Astrocyte (in vitro differentiated cells and primary cell): Measurements from ENCODE around the gene MRPL41. TPM values are rescaled to one million over a fixed set of nuclear protein-coding genes. Genes with fewer than 3 reads are reported as not detected.
A peak's percentile ranks its signal among the peaks of the same experiment; 100 is the strongest.
"Not testable (repeated sequence)": the region's sequence is repeated elsewhere in the genome, so short reads cannot be mapped to it uniquely, and the experiment has no call there.

Source experiments
- DNase-seq: peaks from one replicate; pipeline ENCODE4 v3.0.0-alpha.2; 2010; ENCODE audit warnings: low read depth
- FAIRE-seq: peaks from 2 replicates; lab custom pipeline; 2011; peaks lifted over from hg19 to GRCh38; lab: Jason Lieb, UNC
- H2AFZ ChIP-seq: 2 replicates; pipeline ENCODE4 v1.6.0; 2012; ENCODE audit warnings: low read depth, low read length, inconsistent platforms
- H3K27ac ChIP-seq: 2 replicates; pipeline ENCODE4 v1.5.1; 2011; ENCODE audit warnings: low read depth, low read length, inconsistent platforms
- H3K27me3 ChIP-seq: 2 replicates; pipeline ENCODE4 v1.6.0; 2011; ENCODE audit warnings: low read length, inconsistent platforms; ENCODE audit not compliant: insufficient read depth
- H3K36me3 ChIP-seq: 2 replicates; pipeline ENCODE4 v1.5.1; 2011; ENCODE audit warnings: low read length, inconsistent platforms; ENCODE audit not compliant: insufficient read depth
- H3K4me1 ChIP-seq: 2 replicates; pipeline ENCODE4 v1.5.1; 2011; ENCODE audit warnings: low read length, inconsistent platforms; ENCODE audit not compliant: insufficient read depth
- H3K4me2 ChIP-seq: 2 replicates; pipeline ENCODE4 v1.6.0; 2012; ENCODE audit warnings: low read length, inconsistent platforms
- H3K4me3 ChIP-seq: 2 replicates; pipeline ENCODE4 v1.5.1; 2011; ENCODE audit warnings: low read depth, mild to moderate bottlenecking, low read length, inconsistent platforms; ENCODE audit not compliant: insufficient read depth
- H3K79me2 ChIP-seq: 2 replicates; pipeline ENCODE4 v1.6.0; 2012; ENCODE audit warnings: mild to moderate bottlenecking, low read length, inconsistent platforms; ENCODE audit not compliant: insufficient read depth
- H3K9ac ChIP-seq: 2 replicates; pipeline ENCODE4 v1.6.0; 2012; ENCODE audit warnings: mild to moderate bottlenecking, low read length, inconsistent platforms
- H3K9me3 ChIP-seq: 2 replicates; pipeline ENCODE4 v1.5.1; 2012; ENCODE audit warnings: low read depth, mild to moderate bottlenecking, low read length, inconsistent platforms; ENCODE audit not compliant: insufficient read depth
- H4K20me1 ChIP-seq: 2 replicates; pipeline ENCODE4 v1.6.0; 2012; ENCODE audit warnings: low read length, inconsistent platforms; ENCODE audit not compliant: insufficient read depth
- H3K27ac Mint-ChIP-seq: one replicate; pipeline ENCODE4 v1.8.0; 2021; ENCODE audit warnings: mild to moderate bottlenecking, mixed read lengths; ENCODE audit not compliant: unreplicated experiment
- H3K27me3 Mint-ChIP-seq: one replicate; pipeline ENCODE4 v1.8.0; 2021; ENCODE audit warnings: low read depth, mixed read lengths; ENCODE audit not compliant: unreplicated experiment
- H3K36me3 Mint-ChIP-seq: one replicate; pipeline ENCODE4 v1.8.0; 2021; ENCODE audit warnings: low read depth, mixed read lengths; ENCODE audit not compliant: unreplicated experiment
- H3K4me1 Mint-ChIP-seq: one replicate; pipeline ENCODE4 v1.8.0; 2021; ENCODE audit warnings: low read depth, mixed read lengths; ENCODE audit not compliant: unreplicated experiment
- H3K4me3 Mint-ChIP-seq: one replicate; pipeline ENCODE4 v1.8.0; 2021; ENCODE audit warnings: mild to moderate bottlenecking, moderate library complexity, mixed read lengths; ENCODE audit not compliant: unreplicated experiment
- H3K9me3 Mint-ChIP-seq: one replicate; pipeline ENCODE4 v1.8.0; 2021; ENCODE audit warnings: mild to moderate bottlenecking, mixed read lengths; ENCODE audit not compliant: unreplicated experiment
- EZH2 ChIP-seq: IDR thresholded peaks from 2 replicates; pipeline ENCODE4 v1.6.1; 2012; ENCODE audit warnings: mild to moderate bottlenecking, low read length, inconsistent platforms; ENCODE audit not compliant: insufficient read depth
- total RNA-seq: library from RNA; stranded (reverse); gene quantifications from 2 replicates; pipeline ENCODE4 v1.2.1, GENCODE V29; 2021
- TF ChIP-seq, protein P1 (sequence below): IDR thresholded peaks from 2 replicates; pipeline ENCODE4 v1.5.1; 2011; ENCODE audit warnings: low read depth, mild to moderate bottlenecking, inconsistent platforms, low read length, moderate library complexity; ENCODE audit not compliant: insufficient read depth

Gene MRPL41
- total RNA-seq, 1 donor from 2014 or later: 58.6 TPM

DNA sequence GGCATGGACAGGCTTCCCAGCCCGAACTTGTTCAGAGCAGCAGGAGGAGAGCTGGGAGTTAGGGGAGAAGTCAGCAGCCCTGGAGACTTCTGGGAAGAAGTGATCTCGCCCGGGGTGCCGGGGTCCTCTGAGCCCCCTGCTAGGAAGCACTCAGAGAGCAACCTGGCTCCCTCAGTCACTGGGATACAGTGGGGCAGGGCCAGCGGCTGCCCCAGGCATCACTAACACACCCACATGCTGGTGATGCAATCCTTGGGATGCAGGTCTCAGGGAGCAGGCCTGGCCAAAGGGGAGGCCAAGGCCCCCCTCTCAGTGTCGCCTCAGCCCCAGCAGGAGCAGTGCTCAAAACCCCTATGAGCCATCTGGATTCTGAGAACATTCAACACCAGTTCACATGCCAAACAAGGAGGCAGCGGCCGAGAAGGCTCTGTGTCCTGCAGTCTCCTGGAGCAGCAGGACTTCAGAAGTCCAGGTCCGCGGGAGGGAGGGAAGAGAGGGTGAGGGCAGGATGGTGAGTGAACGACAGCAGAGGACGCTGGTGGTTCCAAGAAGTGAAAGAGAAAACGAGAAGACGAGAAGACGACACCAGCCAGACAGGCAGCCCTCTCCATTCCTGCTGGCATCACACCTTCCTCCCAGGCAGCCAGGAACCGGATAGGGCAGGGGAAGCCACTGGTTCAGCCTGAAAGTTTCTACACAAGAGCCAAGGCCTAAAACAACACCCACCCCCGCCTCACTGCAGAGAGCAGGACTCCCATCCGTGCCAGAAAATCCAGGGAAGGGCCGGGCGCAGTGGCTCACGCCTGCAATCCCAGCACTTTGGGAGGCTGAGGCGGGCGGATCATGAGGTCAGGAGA is 3.8 kb upstream of the MRPL41 start:
- Histone ChIP-seq H3K9me3 (no peaks in the 10 kb centered on the region), H3K27me3 (no peaks in the 10 kb centered on the region), H3K4me1 (peaks cover 12% of the 10 kb centered on the region), H3K4me2 (no peak overlapping the region), H3K4me3 (no peak overlapping the region), H3K36me3 (no peaks in the 10 kb centered on the region), H3K9ac (no peak overlapping the region), H2AFZ (no peak overlapping the region), H3K27ac (no peak overlapping the region), H4K20me1 (peaks cover 8% of the 10 kb centered on the region), H3K79me2 (peaks cover 9% of the 10 kb centered on the region)
- H3K27me3 Mint-ChIP-seq: no peaks in the 10 kb centered on the region
- peaks cover 10% of the 10 kb centered on the region for H3K4me1 Mint-ChIP-seq
- H3K9me3 Mint-ChIP-seq: no peaks in the 10 kb centered on the region
- DNase-seq: no peak
- no peak overlapping the region for H3K27ac Mint-ChIP-seq
- TF ChIP-seq, protein P1, sequence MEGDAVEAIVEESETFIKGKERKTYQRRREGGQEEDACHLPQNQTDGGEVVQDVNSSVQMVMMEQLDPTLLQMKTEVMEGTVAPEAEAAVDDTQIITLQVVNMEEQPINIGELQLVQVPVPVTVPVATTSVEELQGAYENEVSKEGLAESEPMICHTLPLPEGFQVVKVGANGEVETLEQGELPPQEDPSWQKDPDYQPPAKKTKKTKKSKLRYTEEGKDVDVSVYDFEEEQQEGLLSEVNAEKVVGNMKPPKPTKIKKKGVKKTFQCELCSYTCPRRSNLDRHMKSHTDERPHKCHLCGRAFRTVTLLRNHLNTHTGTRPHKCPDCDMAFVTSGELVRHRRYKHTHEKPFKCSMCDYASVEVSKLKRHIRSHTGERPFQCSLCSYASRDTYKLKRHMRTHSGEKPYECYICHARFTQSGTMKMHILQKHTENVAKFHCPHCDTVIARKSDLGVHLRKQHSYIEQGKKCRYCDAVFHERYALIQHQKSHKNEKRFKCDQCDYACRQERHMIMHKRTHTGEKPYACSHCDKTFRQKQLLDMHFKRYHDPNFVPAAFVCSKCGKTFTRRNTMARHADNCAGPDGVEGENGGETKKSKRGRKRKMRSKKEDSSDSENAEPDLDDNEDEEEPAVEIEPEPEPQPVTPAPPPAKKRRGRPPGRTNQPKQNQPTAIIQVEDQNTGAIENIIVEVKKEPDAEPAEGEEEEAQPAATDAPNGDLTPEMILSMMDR: no peak
- TF ChIP-seq EZH2: no peak
- FAIRE-seq: no peak
- H3K4me3 Mint-ChIP-seq: no peak overlapping the region
- H3K36me3 Mint-ChIP-seq: peaks cover 8% of the 10 kb centered on the region

DNA sequence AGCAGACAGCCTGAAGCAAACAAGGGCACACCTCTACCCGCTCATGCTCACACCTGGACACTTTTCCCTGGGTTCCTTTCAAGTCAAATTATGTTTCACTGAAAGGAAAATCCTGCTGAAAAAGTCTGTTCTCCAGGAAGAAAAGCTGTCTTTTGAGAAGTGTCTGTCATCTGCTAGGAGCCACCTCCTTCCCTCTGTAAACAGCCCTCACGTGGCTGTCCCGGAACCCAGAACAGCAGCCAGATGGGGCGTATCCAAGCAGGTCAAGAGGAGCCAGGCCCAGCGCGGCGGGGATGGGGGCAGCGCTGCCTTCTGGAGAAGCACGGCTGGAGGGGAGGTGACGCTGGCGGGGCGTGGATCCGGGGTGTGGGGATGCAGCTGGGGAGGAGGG is 1.5 kb upstream of the MRPL41 start, which contains the start of gene PNPLA7:
Gene PNPLA7 (minus strand): TSS at position 172 of the 391 bp plus-strand sequence. CDS start 205 bp downstream, outside the sequence.
- peaks cover 14% of the 10 kb centered on the region for H3K79me2 ChIP-seq
- Mint-ChIP-seq H3K27ac (peak within 1 kb of the TSS; percentile 91), H3K4me3 (peak within 1 kb of the TSS; percentile 87), H3K9me3 (no peaks in the 10 kb centered on the region), H3K36me3 (peaks cover 14% of the 10 kb centered on the region), H3K4me1 (peaks cover 3% of the 10 kb centered on the region), H3K27me3 (no peaks in the 10 kb centered on the region)
- H3K27ac ChIP-seq: peak within 1 kb of the TSS; percentile 47
- H3K36me3 ChIP-seq: peaks cover 4% of the 10 kb centered on the region
- H3K9me3 ChIP-seq: no peaks in the 10 kb centered on the region
- H3K4me1 ChIP-seq: peaks cover 7% of the 10 kb centered on the region
- peak within 1 kb of the TSS; percentile 92 for H3K4me2 ChIP-seq
- DNase-seq (peak; percentile 35), FAIRE-seq (no peak)
- peaks cover 16% of the 10 kb centered on the region for H4K20me1 ChIP-seq
- H2AFZ ChIP-seq: peak within 1 kb of the TSS; percentile 81
- TF ChIP-seq, protein P1: no peak
- H3K27me3 ChIP-seq: no peaks in the 10 kb centered on the region
- H3K4me3 ChIP-seq: peak within 1 kb of the TSS; percentile 64
- peak within 1 kb of the TSS; percentile 78 for H3K9ac ChIP-seq

GRCh38 chr9:137550958-137551263 is 768 bp upstream of the MRPL41 start:
- Histone ChIP-seq H3K27ac (peak overlapping the region; percentile 47), H3K79me2 (peaks cover 14% of the 10 kb centered on the region), H3K4me1 (peaks cover 11% of the 10 kb centered on the region), H3K9ac (peak overlapping the region; percentile 78), H3K4me3 (peak overlapping the region; percentile 64), H3K4me2 (peak overlapping the region; percentile 92), H4K20me1 (peaks cover 23% of the 10 kb centered on the region), H2AFZ (peak overlapping the region; percentile 81)
- not testable (repeated sequence) for H3K4me1 Mint-ChIP-seq, H3K9me3 Mint-ChIP-seq, H3K27me3 Mint-ChIP-seq, H3K4me3 Mint-ChIP-seq, H3K27me3 ChIP-seq, FAIRE-seq, H3K36me3 ChIP-seq, DNase-seq, H3K9me3 ChIP-seq, H3K27ac Mint-ChIP-seq
- peaks cover 16% of the 10 kb centered on the region for H3K36me3 Mint-ChIP-seq
